ENCODE measurements around the gene CASP10.

The CASP10 gene

DNA sequence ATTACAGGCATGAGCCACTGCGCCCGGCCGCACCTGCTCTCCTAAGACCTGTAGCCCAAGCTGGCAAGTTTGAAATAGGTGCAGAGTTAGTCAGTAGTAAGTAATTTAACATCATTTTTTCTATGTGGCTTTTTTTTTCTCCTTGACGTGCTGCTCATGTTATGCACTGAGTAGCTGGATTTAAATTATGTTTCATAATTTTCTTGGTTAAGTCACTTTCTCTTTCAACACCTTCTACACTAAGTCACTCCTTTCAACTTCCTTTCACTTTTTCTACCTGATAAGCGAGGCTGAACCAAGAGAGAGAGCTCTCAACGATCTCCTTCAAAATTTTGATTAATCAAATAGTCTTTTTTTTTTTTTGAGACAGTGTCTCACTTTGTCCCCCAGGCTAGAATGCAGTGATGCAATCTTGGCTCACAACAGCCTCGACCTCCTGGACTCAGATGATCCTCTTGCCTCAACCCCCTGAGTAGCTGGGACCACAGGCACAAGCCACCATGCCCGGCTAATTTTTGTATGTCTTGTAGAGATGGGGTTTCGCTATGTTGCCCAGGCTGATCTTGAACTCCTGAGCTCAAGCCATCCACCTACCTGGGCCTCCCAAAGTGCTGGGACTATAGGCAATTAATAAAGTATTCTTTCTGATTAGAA, 90.5 kb downstream of the CASP10 start:
- ATAC-seq (ENCODE audit: low read depth) (no peak), DNase-seq (ENCODE audit: low spot score) (no peak)
- no peaks in the 10 kb centered on the region for H3K4me1 ChIP-seq (ENCODE audit: insufficient read depth, poor library complexity, severe bottlenecking)
- TF ChIP-seq, protein P1, sequence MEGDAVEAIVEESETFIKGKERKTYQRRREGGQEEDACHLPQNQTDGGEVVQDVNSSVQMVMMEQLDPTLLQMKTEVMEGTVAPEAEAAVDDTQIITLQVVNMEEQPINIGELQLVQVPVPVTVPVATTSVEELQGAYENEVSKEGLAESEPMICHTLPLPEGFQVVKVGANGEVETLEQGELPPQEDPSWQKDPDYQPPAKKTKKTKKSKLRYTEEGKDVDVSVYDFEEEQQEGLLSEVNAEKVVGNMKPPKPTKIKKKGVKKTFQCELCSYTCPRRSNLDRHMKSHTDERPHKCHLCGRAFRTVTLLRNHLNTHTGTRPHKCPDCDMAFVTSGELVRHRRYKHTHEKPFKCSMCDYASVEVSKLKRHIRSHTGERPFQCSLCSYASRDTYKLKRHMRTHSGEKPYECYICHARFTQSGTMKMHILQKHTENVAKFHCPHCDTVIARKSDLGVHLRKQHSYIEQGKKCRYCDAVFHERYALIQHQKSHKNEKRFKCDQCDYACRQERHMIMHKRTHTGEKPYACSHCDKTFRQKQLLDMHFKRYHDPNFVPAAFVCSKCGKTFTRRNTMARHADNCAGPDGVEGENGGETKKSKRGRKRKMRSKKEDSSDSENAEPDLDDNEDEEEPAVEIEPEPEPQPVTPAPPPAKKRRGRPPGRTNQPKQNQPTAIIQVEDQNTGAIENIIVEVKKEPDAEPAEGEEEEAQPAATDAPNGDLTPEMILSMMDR (IDR thresholded peaks at IDR 0.05; ENCODE audit: poor library complexity, severe bottlenecking) = no peak
- no peak overlapping the region for H3K4me3 ChIP-seq (ENCODE audit: severe bottlenecking)
- H3K9me3 ChIP-seq (ENCODE audit: severe bottlenecking) = no peaks in the 10 kb centered on the region
- H3K27ac ChIP-seq (ENCODE audit: poor library complexity, severe bottlenecking) = no peak overlapping the region
- H3K27me3 ChIP-seq (ENCODE audit: insufficient read depth, poor library complexity, severe bottlenecking) = no peaks in the 10 kb centered on the region
- peaks cover 48% of the 10 kb centered on the region for H3K36me3 ChIP-seq (ENCODE audit: low read depth)

DNA sequence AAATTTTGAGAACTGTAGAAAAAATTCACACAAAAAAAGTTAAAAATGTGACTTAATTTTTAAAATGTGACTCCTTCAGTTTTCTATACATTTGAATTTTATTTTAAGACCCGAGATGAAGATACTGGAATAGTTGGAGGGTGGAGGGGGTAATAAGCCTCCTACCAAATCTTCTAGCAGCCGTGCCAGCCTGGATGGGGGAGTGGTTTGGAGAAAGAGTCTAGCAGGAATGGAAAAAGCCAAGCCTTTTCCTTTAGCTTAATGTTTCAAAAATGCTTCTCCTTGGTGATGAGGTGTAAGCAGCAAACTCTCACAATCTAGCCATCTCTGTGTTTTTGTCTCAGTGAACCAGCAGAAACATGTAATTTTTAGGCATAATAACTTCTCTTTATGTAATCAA, 92.1 kb downstream of the CASP10 start:
- DNase-seq (ENCODE audit: low spot score) (no peak), ATAC-seq (ENCODE audit: low read depth) (no peak)
- TF ChIP-seq, protein P1 (IDR thresholded peaks at IDR 0.05; ENCODE audit: poor library complexity, severe bottlenecking) = no peak
- Histone ChIP-seq H3K4me3 (ENCODE audit: severe bottlenecking) (no peak overlapping the region), H3K9me3 (ENCODE audit: severe bottlenecking) (no peaks in the 10 kb centered on the region), H3K36me3 (ENCODE audit: low read depth) (peaks cover 41% of the 10 kb centered on the region), H3K27ac (ENCODE audit: poor library complexity, severe bottlenecking) (no peak overlapping the region), H3K27me3 (ENCODE audit: insufficient read depth, poor library complexity, severe bottlenecking) (no peaks in the 10 kb centered on the region), H3K4me1 (ENCODE audit: insufficient read depth, poor library complexity, severe bottlenecking) (no peaks in the 10 kb centered on the region)

DNA sequence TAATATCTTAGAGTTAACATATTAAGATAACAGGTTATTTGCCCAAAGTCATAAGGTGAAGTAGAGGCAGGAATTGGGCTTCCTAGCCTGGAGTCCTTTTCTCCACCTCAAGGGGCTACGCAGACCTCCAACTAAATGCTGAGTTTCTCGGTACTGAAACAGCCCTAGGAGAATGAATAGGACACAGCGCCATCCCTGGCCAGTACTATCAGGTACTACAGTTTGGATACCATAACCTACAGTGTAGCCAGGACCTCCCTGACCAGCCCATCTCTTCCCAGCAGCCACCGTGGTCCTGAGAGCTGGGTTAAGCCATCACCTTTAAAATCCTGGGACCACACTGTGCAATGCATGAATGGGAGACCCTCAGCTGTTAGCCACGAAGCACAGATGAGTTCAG, 93.0 kb downstream of the CASP10 start:
- Histone ChIP-seq H3K27me3 (ENCODE audit: insufficient read depth, poor library complexity, severe bottlenecking) (no peaks in the 10 kb centered on the region), H3K4me1 (ENCODE audit: insufficient read depth, poor library complexity, severe bottlenecking) (no peaks in the 10 kb centered on the region), H3K4me3 (ENCODE audit: severe bottlenecking) (no peak overlapping the region), H3K36me3 (ENCODE audit: low read depth) (peaks cover 43% of the 10 kb centered on the region), H3K27ac (ENCODE audit: poor library complexity, severe bottlenecking) (no peak overlapping the region), H3K9me3 (ENCODE audit: severe bottlenecking) (no peaks in the 10 kb centered on the region)
- TF ChIP-seq, protein P1 (IDR thresholded peaks at IDR 0.05; ENCODE audit: poor library complexity, severe bottlenecking) = no peak
- ATAC-seq (ENCODE audit: low read depth) (no peak), DNase-seq (ENCODE audit: low spot score) (no peak)

DNA sequence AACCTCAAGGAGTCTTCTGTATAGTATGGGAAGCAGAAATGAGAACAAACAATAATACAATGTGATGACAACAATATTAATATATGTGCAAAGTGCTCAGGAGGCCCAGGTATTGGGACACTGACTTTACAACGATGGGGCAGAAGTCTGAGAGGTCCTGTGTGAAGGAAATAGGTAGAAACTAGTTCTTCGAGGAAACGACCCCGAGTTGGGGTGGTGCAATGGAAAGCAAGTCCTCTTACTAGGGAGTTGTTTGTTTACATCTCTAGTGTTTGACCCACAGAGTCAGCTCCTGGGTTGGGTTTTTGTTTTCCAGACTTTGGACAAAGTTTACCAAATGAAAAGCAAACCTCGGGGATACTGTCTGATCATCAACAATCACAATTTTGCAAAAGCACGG, 93.6 kb downstream of the CASP10 start:
- TF ChIP-seq, protein P1 (IDR thresholded peaks at IDR 0.05; ENCODE audit: poor library complexity, severe bottlenecking) = no peak
- no peaks in the 10 kb centered on the region for H3K27me3 ChIP-seq (ENCODE audit: insufficient read depth, poor library complexity, severe bottlenecking)
- no peak overlapping the region for H3K4me3 ChIP-seq (ENCODE audit: severe bottlenecking)
- H3K36me3 ChIP-seq (ENCODE audit: low read depth) = peaks cover 45% of the 10 kb centered on the region
- no peak overlapping the region for H3K27ac ChIP-seq (ENCODE audit: poor library complexity, severe bottlenecking)
- H3K4me1 ChIP-seq (ENCODE audit: insufficient read depth, poor library complexity, severe bottlenecking) = no peaks in the 10 kb centered on the region
- ATAC-seq (ENCODE audit: low read depth) = no peak
- no peaks in the 10 kb centered on the region for H3K9me3 ChIP-seq (ENCODE audit: severe bottlenecking)
- DNase-seq (ENCODE audit: low spot score) = no peak

Data from RWPE2 (cell line).